Esophagus (tissue), 2 donors: ENCODE results near the gene BARHL1. TPM values are rescaled to one million over a fixed set of nuclear protein-coding genes. Genes with fewer than 3 reads are reported as not detected.
"Not testable (repeated sequence)": the region's sequence is repeated elsewhere in the genome, so short reads cannot be mapped to it uniquely, and the experiment has no call there.

Experiments used
- H3K27ac ChIP-seq, 2 donors: one replicate each; pipeline ENCODE4 v1.5.1; 2013; ENCODE audit warnings: low read depth in 2 of 2, mild to moderate bottlenecking in 2 of 2, inconsistent platforms in 1 of 2, low read length in 1 of 2, moderate library complexity in 1 of 2
- H3K27me3 ChIP-seq, 2 donors: one replicate each; pipeline ENCODE4 v1.6.1; 2013; ENCODE audit warnings: low read length in 2 of 2, control low read depth in 1 of 2, mild to moderate bottlenecking in 1 of 2; ENCODE audit not compliant: insufficient read depth in 2 of 2, control insufficient read depth in 1 of 2
- H3K36me3 ChIP-seq, 2 donors: one replicate each; pipeline ENCODE4 v1.6.1; 2013; ENCODE audit warnings: low read length in 1 of 2; ENCODE audit not compliant: control insufficient read depth in 2 of 2, insufficient read depth in 2 of 2
- H3K4me1 ChIP-seq, 2 donors: one replicate each; pipeline ENCODE4 v1.6.1; 2013; ENCODE audit warnings: low read length in 1 of 2; ENCODE audit not compliant: control insufficient read depth in 2 of 2, insufficient read depth in 2 of 2
- H3K4me3 ChIP-seq, 2 donors: one replicate each; pipeline ENCODE4 v1.5.1; 2013; ENCODE audit warnings: low read length in 2 of 2, mild to moderate bottlenecking in 2 of 2, low read depth in 1 of 2, moderate library complexity in 1 of 2
- H3K9me3 ChIP-seq, 2 donors: one replicate each; pipeline ENCODE4 v1.6.1; 2013; ENCODE audit warnings: mild to moderate bottlenecking in 2 of 2, low read depth in 1 of 2, low read length in 1 of 2, moderate library complexity in 1 of 2; ENCODE audit not compliant: control insufficient read depth in 2 of 2, insufficient read depth in 1 of 2
- WGBS, 2 donors: extraction: QIAGEN DNeasy Blood & Tissue Kit; methylation state at CpG; one replicate each; pipeline ENCODE4 v1.1.7; 2013; 5-methylcytosine and 5-hydroxymethylcytosine counted together
- polyA plus RNA-seq, 2 donors: library from polyadenylated mRNA; stranded (reverse); fragments of 200-250 nt; gene quantifications; one replicate each; pipeline ENCODE4 v1.2.3, GENCODE V29; 2013
- donor health status: healthy with polysubstance abuse.
- donor health status: Bipolar disorder and iron deficiency.

The BARHL1 gene
- polyA plus RNA-seq, 2 donors, result not detected

GRCh38 chr9:132554755-132555154 lies 27.7 kb upstream of the BARHL1 start:
- no peaks in the 10 kb centered on the region for H3K9me3 ChIP-seq
- no peak overlapping the region for H3K4me3 ChIP-seq
- WGBS, 2 donors, result 90 to 96% methylated on average over 2 of the region's 2 CpGs
- H3K27ac ChIP-seq, result no peak overlapping the region
- H3K36me3 ChIP-seq, result no peaks in the 10 kb centered on the region
- no peaks in the 10 kb centered on the region for H3K4me1 ChIP-seq
- H3K27me3 ChIP-seq, result peaks cover 0 to 3% of the 10 kb centered on the region in 2 donors

GRCh38 chr9:132555528-132555927 lies 26.9 kb upstream of the BARHL1 start:
- peaks cover 0 to 3% of the 10 kb centered on the region in 2 donors for H3K27me3 ChIP-seq
- 52 to 63% methylated on average over 8 of the region's 8 CpGs for WGBS, 2 donors
- no peaks in the 10 kb centered on the region for H3K4me1 ChIP-seq
- no peaks in the 10 kb centered on the region for H3K36me3 ChIP-seq
- H3K4me3 ChIP-seq, result no peak overlapping the region
- H3K9me3 ChIP-seq, result no peaks in the 10 kb centered on the region
- no peak overlapping the region for H3K27ac ChIP-seq

GRCh38 chr9:132556235-132556634 lies 26.2 kb upstream of the BARHL1 start:
- H3K4me3 ChIP-seq, result no peak overlapping the region
- no peak overlapping the region for H3K27ac ChIP-seq
- H3K27me3 ChIP-seq, result peaks cover 0 to 3% of the 10 kb centered on the region in 2 donors
- no peaks in the 10 kb centered on the region for H3K4me1 ChIP-seq
- H3K36me3 ChIP-seq, result no peaks in the 10 kb centered on the region
- no peaks in the 10 kb centered on the region for H3K9me3 ChIP-seq
- WGBS, 2 donors, result 51 to 56% methylated on average over 6 of the region's 6 CpGs

- WGBS, 2 donors, result 55 to 65% methylated on average over 26 of the region's 26 CpGs
- Histone ChIP-seq H3K36me3 (no peaks in the 10 kb centered on the region), H3K27ac (no peak overlapping the region), H3K4me3 (no peak overlapping the region), H3K27me3 (peaks cover 0 to 3% of the 10 kb centered on the region in 2 donors), H3K9me3 (no peaks in the 10 kb centered on the region), H3K4me1 (no peaks in the 10 kb centered on the region)
Observed at GRCh38 chr9:132556714-132557113, 25.7 kb upstream of the BARHL1 start.

GRCh38 chr9:132557159-132557558 lies 25.2 kb upstream of the BARHL1 start:
- WGBS, 2 donors, result 85 to 86% methylated on average over 15 of the region's 15 CpGs
- Histone ChIP-seq H3K4me1 (no peaks in the 10 kb centered on the region), H3K36me3 (no peaks in the 10 kb centered on the region), H3K4me3 (no peak overlapping the region), H3K9me3 (no peaks in the 10 kb centered on the region), H3K27me3 (peaks cover 0 to 3% of the 10 kb centered on the region in 2 donors), H3K27ac (no peak overlapping the region)

GRCh38 chr9:132559711-132560110 lies 22.7 kb upstream of the BARHL1 start:
- Histone ChIP-seq H3K9me3 (no peaks in the 10 kb centered on the region), H3K27me3 (peaks cover 0 to 3% of the 10 kb centered on the region in 2 donors), H3K36me3 (no peaks in the 10 kb centered on the region), H3K27ac (no peak overlapping the region), H3K4me3 (no peak overlapping the region), H3K4me1 (no peaks in the 10 kb centered on the region)
- 88 to 90% methylated on average over 2 of the region's 2 CpGs for WGBS, 2 donors

GRCh38 chr9:132560616-132561202 lies 21.7 kb upstream of the BARHL1 start:
- Histone ChIP-seq H3K4me3 (no peak overlapping the region), H3K4me1 (no peaks in the 10 kb centered on the region), H3K9me3 (no peaks in the 10 kb centered on the region), H3K36me3 (no peaks in the 10 kb centered on the region), H3K27me3 (peaks cover 0 to 3% of the 10 kb centered on the region in 2 donors), H3K27ac (no peak overlapping the region)
- 38% methylated on average over 14 of the region's 14 CpGs for WGBS, 2 donors

GRCh38 chr9:132562306-132562573 lies 20.2 kb upstream of the BARHL1 start:
- H3K27ac ChIP-seq, result no peak overlapping the region
- WGBS, 2 donors, result 37 to 40% methylated on average over 4 of the region's 4 CpGs
- H3K36me3 ChIP-seq, result no peaks in the 10 kb centered on the region
- H3K27me3 ChIP-seq, result no peaks in the 10 kb centered on the region
- no peaks in the 10 kb centered on the region for H3K9me3 ChIP-seq
- no peaks in the 10 kb centered on the region for H3K4me1 ChIP-seq
- no peak overlapping the region for H3K4me3 ChIP-seq

GRCh38 chr9:132564526-132564925 lies 17.9 kb upstream of the BARHL1 start:
- Histone ChIP-seq H3K9me3 (no peaks in the 10 kb centered on the region), H3K27me3 (no peaks in the 10 kb centered on the region), H3K4me1 (no peaks in the 10 kb centered on the region), H3K36me3 (no peaks in the 10 kb centered on the region), H3K27ac (no peak overlapping the region), H3K4me3 (no peak overlapping the region)
- WGBS, 2 donors, result 74% methylated on average over 6 of the region's 6 CpGs

GRCh38 chr9:132568787-132569186 lies 13.6 kb upstream of the BARHL1 start:
- not testable (repeated sequence) for H3K27me3 ChIP-seq, H3K4me3 ChIP-seq, H3K4me1 ChIP-seq, H3K36me3 ChIP-seq, H3K27ac ChIP-seq, H3K9me3 ChIP-seq
- 61% methylated on average over 2 of the region's 2 CpGs for WGBS, 2 donors
